Loucy (cell line): ENCODE measurements around the gene MAVS.

Experiments
- H2AFZ ChIP-seq: fragments of 200-600 bp; sonication (generic); 2 replicates; pipeline ENCODE4 v1.6.0; 2016; ENCODE audit warnings: antibody characterized with exemption, mild to moderate bottlenecking, low read length, moderate library complexity
- H3F3A ChIP-seq: fragments of 200-600 bp; 2 replicates; pipeline ENCODE4 v1.6.0; 2016; ENCODE audit warnings: antibody characterized with exemption, low read depth, mild to moderate bottlenecking
- H3K27me3 ChIP-seq: fragments of 200-600 bp; sonication (generic); 2 replicates; pipeline ENCODE4 v1.6.1; 2014; ENCODE audit warnings: low read length, mild to moderate bottlenecking; ENCODE audit not compliant: insufficient read depth, poor library complexity, severe bottlenecking
- H3K36me3 ChIP-seq: fragments of 200-600 bp; sonication (generic); 2 replicates; pipeline ENCODE4 v1.6.1; 2016; ENCODE audit warnings: low read length; ENCODE audit not compliant: insufficient read depth
- H3K4me1 ChIP-seq: fragments of 200-600 bp; sonication (generic); 2 replicates; pipeline ENCODE4 v1.5.1; 2014; ENCODE audit warnings: low read length, mild to moderate bottlenecking; ENCODE audit not compliant: insufficient read depth, poor library complexity, severe bottlenecking
- H3K4me2 ChIP-seq: fragments of 200-600 bp; sonication (generic); 2 replicates; pipeline ENCODE4 v1.6.0; 2014; ENCODE audit warnings: antibody characterized with exemption, low read length, low read depth, mild to moderate bottlenecking; ENCODE audit not compliant: poor library complexity, severe bottlenecking
- H3K4me3 ChIP-seq: fragments of 200-600 bp; sonication (generic); 2 replicates; pipeline ENCODE4 v1.5.1; 2014; ENCODE audit warnings: low read length, mild to moderate bottlenecking, mixed read lengths; ENCODE audit not compliant: poor library complexity, severe bottlenecking
- H3K79me2 ChIP-seq: fragments of 200-600 bp; sonication (generic); 2 replicates; pipeline ENCODE4 v1.6.1; 2014; ENCODE audit warnings: low read length; ENCODE audit not compliant: insufficient read depth
- H3K9ac ChIP-seq: fragments of 200-600 bp; sonication (generic); 2 replicates; pipeline ENCODE4 v1.6.0; 2014; ENCODE audit warnings: mild to moderate bottlenecking, low read depth, low read length, moderate library complexity; ENCODE audit not compliant: poor library complexity, severe bottlenecking
- H3K9me2 ChIP-seq: fragments of 200-600 bp; sonication (generic); replicated peaks from 2 replicates; pipeline ENCODE4 v1.6.1; 2016; ENCODE audit warnings: low read depth, low read length, mixed read lengths
- H3K9me3 ChIP-seq: fragments of 200-600 bp; sonication (generic); 2 replicates; pipeline ENCODE4 v1.6.1; 2014; ENCODE audit warnings: mild to moderate bottlenecking, antibody characterized with exemption, low read length, low read depth; ENCODE audit not compliant: insufficient read depth
- H4K20me1 ChIP-seq: fragments of 200-600 bp; sonication (generic); 2 replicates; pipeline ENCODE4 v1.6.0; 2014; ENCODE audit warnings: antibody characterized with exemption, low read length, mild to moderate bottlenecking; ENCODE audit not compliant: insufficient read depth, poor library complexity, severe bottlenecking
- EZH2phosphoT487 ChIP-seq: fragments of 200-600 bp; IDR thresholded peaks from 2 replicates; pipeline ENCODE4 v1.6.1; 2018; ENCODE audit warnings: antibody characterized with exemption, mild to moderate bottlenecking, moderate library complexity, borderline replicate concordance
- TF ChIP-seq, protein P1 (sequence below): fragments of 200-600 bp; sonication (generic); conservative IDR thresholded peaks from 2 replicates; pipeline ENCODE4 v1.5.1; 2014; ENCODE audit warnings: mild to moderate bottlenecking, antibody characterized with exemption, low read length

MAVS gene

DNA sequence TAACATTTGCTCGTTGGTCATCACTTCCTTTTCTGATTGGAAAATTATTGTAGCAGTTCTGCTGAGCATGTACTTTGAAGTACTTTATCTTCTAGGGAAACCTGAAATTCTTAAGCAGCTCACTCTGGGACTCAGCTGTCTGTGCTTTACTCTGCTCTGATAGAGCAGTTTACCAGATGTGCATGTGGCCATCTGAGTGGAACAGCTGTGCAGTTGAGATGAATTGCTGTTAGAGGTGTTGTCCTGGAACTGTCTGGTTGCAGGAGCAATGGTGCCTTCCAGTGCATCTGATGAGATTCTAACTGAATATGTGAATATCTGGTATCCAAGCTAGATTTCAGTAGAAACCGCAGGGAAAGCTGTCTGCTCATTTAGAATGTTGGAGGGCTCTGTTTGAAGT, 69.7 kb downstream of the MAVS start:
- H4K20me1 ChIP-seq: peaks cover 50% of the 10 kb centered on the region
- H2AFZ ChIP-seq: no peak overlapping the region
- H3K79me2 ChIP-seq: peaks cover 80% of the 10 kb centered on the region
- H3K4me2 ChIP-seq: no peak overlapping the region
- H3K27me3 ChIP-seq: no peaks in the 10 kb centered on the region
- H3K36me3 ChIP-seq: peaks cover 93% of the 10 kb centered on the region
- no peaks in the 10 kb centered on the region for H3K9me3 ChIP-seq
- H3K9ac ChIP-seq: no peak overlapping the region
- no peaks in the 10 kb centered on the region for H3F3A ChIP-seq
- TF ChIP-seq EZH2phosphoT487: no peak
- TF ChIP-seq, protein P1, sequence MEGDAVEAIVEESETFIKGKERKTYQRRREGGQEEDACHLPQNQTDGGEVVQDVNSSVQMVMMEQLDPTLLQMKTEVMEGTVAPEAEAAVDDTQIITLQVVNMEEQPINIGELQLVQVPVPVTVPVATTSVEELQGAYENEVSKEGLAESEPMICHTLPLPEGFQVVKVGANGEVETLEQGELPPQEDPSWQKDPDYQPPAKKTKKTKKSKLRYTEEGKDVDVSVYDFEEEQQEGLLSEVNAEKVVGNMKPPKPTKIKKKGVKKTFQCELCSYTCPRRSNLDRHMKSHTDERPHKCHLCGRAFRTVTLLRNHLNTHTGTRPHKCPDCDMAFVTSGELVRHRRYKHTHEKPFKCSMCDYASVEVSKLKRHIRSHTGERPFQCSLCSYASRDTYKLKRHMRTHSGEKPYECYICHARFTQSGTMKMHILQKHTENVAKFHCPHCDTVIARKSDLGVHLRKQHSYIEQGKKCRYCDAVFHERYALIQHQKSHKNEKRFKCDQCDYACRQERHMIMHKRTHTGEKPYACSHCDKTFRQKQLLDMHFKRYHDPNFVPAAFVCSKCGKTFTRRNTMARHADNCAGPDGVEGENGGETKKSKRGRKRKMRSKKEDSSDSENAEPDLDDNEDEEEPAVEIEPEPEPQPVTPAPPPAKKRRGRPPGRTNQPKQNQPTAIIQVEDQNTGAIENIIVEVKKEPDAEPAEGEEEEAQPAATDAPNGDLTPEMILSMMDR: no peak
- H3K4me3 ChIP-seq: no peak overlapping the region
- no peaks in the 10 kb centered on the region for H3K4me1 ChIP-seq
- no peaks in the 10 kb centered on the region for H3K9me2 ChIP-seq

DNA sequence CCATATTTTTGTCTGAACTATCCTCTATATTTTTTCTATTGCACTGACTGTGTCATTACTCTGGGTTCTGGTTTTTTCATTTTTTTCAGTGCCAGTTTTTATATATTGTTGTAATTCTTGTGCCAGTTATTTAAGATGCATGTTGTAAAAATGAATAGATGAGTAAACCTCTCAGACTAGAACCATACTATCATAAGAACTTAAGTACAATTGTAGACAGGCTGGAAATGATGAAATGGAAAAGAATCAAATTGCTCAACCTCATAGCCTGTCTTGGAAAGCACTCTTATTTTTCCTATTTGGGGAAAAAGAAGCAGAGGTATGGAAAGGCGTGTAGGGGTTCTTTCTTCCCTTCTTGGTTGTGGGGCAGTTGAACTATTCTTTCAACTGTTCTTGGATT, 72.7 kb downstream of the MAVS start:
- Histone ChIP-seq H3K4me1 (no peaks in the 10 kb centered on the region), H3F3A (no peaks in the 10 kb centered on the region), H2AFZ (no peak overlapping the region), H3K27me3 (no peaks in the 10 kb centered on the region), H3K4me2 (no peak overlapping the region), H3K4me3 (no peak overlapping the region), H3K9me3 (no peaks in the 10 kb centered on the region), H3K36me3 (peaks cover 96% of the 10 kb centered on the region), H3K79me2 (peaks cover 73% of the 10 kb centered on the region), H4K20me1 (peaks cover 56% of the 10 kb centered on the region), H3K9me2 (no peaks in the 10 kb centered on the region), H3K9ac (no peak overlapping the region)
- TF ChIP-seq, protein P1: no peak
- TF ChIP-seq EZH2phosphoT487: no peak

DNA sequence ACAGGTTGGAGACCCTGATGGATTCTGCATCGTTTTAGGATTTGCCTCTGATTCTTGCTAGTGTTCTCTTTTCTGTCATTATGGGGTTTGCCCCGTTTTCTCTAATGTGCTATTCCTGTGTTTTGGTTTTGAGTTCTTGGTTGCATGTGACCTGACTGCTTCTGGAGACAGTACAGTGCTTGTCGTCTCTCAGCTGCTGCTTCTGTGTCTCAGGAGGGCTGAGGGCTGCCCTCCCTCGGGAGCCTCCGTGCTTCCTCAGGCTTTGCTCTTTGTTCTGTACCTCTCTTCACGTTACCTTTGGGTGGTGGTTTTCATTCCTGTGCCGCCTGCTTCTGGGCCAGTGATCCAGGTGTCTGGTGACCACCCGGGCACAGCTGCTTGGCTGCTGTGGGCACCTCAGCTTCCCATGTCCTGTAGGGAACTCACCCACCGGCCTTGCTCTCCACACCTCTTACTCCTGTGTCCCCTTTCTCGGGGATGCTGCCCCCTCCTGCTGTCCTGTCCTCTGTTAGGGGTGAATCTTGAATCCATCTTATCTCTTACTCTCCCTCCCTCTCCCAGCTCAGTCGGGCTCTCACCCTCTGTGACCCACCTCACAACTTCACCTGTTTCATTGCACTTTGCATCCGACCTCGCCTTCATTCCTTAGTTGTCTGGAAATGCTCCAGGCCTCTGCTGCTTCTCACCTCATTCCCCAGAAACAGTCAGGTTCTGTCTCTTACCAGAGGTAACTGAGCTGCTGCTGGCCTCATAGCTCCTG, 75.8 kb downstream of the MAVS start:
- Histone ChIP-seq H3K4me3 (no peak overlapping the region), H2AFZ (no peak overlapping the region), H3K9me2 (no peaks in the 10 kb centered on the region), H3F3A (peaks cover 5% of the 10 kb centered on the region; the same call in 1 of the 2 replicates), H3K27me3 (no peaks in the 10 kb centered on the region), H3K79me2 (peaks cover 43% of the 10 kb centered on the region), H4K20me1 (peaks cover 34% of the 10 kb centered on the region), H3K4me2 (no peak overlapping the region), H3K9me3 (no peaks in the 10 kb centered on the region), H3K36me3 (peaks cover 79% of the 10 kb centered on the region), H3K9ac (no peak overlapping the region), H3K4me1 (no peaks in the 10 kb centered on the region)
- no peak for TF ChIP-seq EZH2phosphoT487
- TF ChIP-seq, protein P1: no peak
